LNCaP clone FGC (cell line): ENCODE data around the gene XAGE3.

Experiments used
- DNase-seq: peaks from one replicate; pipeline ENCODE4 v3.0.0-alpha.2; 2011; ENCODE audit warnings: low read depth
- H3K4me3 ChIP-seq: 2 replicates; pipeline ENCODE4 v1.5.1; 2011; ENCODE audit warnings: mild to moderate bottlenecking, low read depth, low read length, control low read depth
- CTCF ChIP-seq: IDR thresholded peaks from 2 replicates; pipeline ENCODE4 v1.5.1; 2012; ENCODE audit warnings: mild to moderate bottlenecking; ENCODE audit not compliant: control insufficient read depth, insufficient read depth; ENCODE audit errors: extremely low read depth

The XAGE3 gene

GRCh38 chrX:52830551-52830950 is 37.3 kb downstream of the XAGE3 start:
- no peak for DNase-seq
- TF ChIP-seq CTCF = no peak
- no peak overlapping the region for H3K4me3 ChIP-seq

- TF ChIP-seq CTCF = no peak
- no peak for DNase-seq
- H3K4me3 ChIP-seq = no peak overlapping the region
These were observed 43.3 kb downstream of the XAGE3 start for GRCh38 chrX:52824608-52825007.

- DNase-seq = no peak
- TF ChIP-seq CTCF = no peak
- H3K4me3 ChIP-seq = no peak overlapping the region
These were observed 46.7 kb downstream of the XAGE3 start for GRCh38 chrX:52821079-52821760.

GRCh38 chrX:52819788-52820187 is 48.1 kb downstream of the XAGE3 start:
- TF ChIP-seq CTCF = no peak
- no peak for DNase-seq
- H3K4me3 ChIP-seq = no peak overlapping the region
